Neural crest cell (in vitro differentiated cells): ENCODE data around the gene GTF2A1L. TPM values are rescaled to one million over a fixed set of nuclear protein-coding genes. Genes with fewer than 3 reads are reported as not detected.

Experiments
- DNase-seq: peaks from one replicate; pipeline ENCODE4 v3.0.0; 2021; ENCODE audit warnings: low read depth, mixed read lengths, low spot score
- H3K27ac Mint-ChIP-seq: one replicate; pipeline ENCODE4 v1.8.0; 2021; ENCODE audit warnings: mild to moderate bottlenecking, mixed read lengths; ENCODE audit not compliant: unreplicated experiment
- H3K27me3 Mint-ChIP-seq: 2 replicates; pipeline ENCODE4 v1.8.0; 2021; ENCODE audit warnings: low read depth, mild to moderate bottlenecking, mixed read lengths
- H3K36me3 Mint-ChIP-seq: 2 replicates; pipeline ENCODE4 v1.8.0; 2021; ENCODE audit warnings: low read depth, mild to moderate bottlenecking, mixed read lengths
- H3K4me1 Mint-ChIP-seq: 2 replicates; pipeline ENCODE4 v1.8.0; 2021; ENCODE audit warnings: mixed read lengths
- H3K4me3 Mint-ChIP-seq: one replicate; pipeline ENCODE4 v1.8.0; 2021; ENCODE audit warnings: mild to moderate bottlenecking, mixed read lengths
- H3K9me3 Mint-ChIP-seq: 2 replicates; pipeline ENCODE4 v1.8.0; 2021; ENCODE audit warnings: mixed read lengths
- CTCF ChIP-seq: fragments of 200-600 bp; sonication (generic); conservative IDR thresholded peaks from 2 replicates; pipeline ENCODE4 v1.5.0; 2021; ENCODE audit warnings: antibody characterized with exemption, mild to moderate bottlenecking
- total RNA-seq: library from RNA; stranded (reverse); gene quantifications from 2 replicates; pipeline ENCODE4 v1.2.1, GENCODE V29; 2021

The GTF2A1L gene
- total RNA-seq, 1 donor from 2014 or later, result not detected

- peak; percentile 21 for DNase-seq
- Mint-ChIP-seq H3K27me3 (no peaks in the 10 kb centered on the region), H3K9me3 (no peaks in the 10 kb centered on the region), H3K4me1 (peaks cover 5% of the 10 kb centered on the region), H3K27ac (no peak overlapping the region), H3K4me3 (no peak overlapping the region), H3K36me3 (no peaks in the 10 kb centered on the region)
- TF ChIP-seq CTCF, result peak; percentile 87
These were observed 17.3 kb upstream of the GTF2A1L start for GRCh38 chr2:48600204-48600813.

- H3K36me3 Mint-ChIP-seq, result no peaks in the 10 kb centered on the region
These were observed 16.7 kb upstream of the GTF2A1L start for GRCh38 chr2:48600917-48601316.

GRCh38 chr2:48601349-48601748 lies 16.3 kb upstream of the GTF2A1L start:
- no peak for DNase-seq
- no peak overlapping the region for H3K27ac Mint-ChIP-seq
- H3K27me3 Mint-ChIP-seq, result no peaks in the 10 kb centered on the region
- peak; percentile 49 for TF ChIP-seq CTCF
- H3K9me3 Mint-ChIP-seq, result no peaks in the 10 kb centered on the region
- H3K36me3 Mint-ChIP-seq, result no peaks in the 10 kb centered on the region
- peaks cover 5% of the 10 kb centered on the region for H3K4me1 Mint-ChIP-seq
- H3K4me3 Mint-ChIP-seq, result no peak overlapping the region

More at GRCh38 chr2:48600917-48601316, 16.7 kb upstream of the GTF2A1L start:
- no peak overlapping the region for H3K27ac Mint-ChIP-seq
- no peak for DNase-seq
- TF ChIP-seq CTCF, result no peak
- H3K4me1 Mint-ChIP-seq, result peaks cover 5% of the 10 kb centered on the region
- no peak overlapping the region for H3K4me3 Mint-ChIP-seq
- no peaks in the 10 kb centered on the region for H3K9me3 Mint-ChIP-seq
- no peaks in the 10 kb centered on the region for H3K27me3 Mint-ChIP-seq

GRCh38 chr2:48605482-48606175 lies 12.0 kb upstream of the GTF2A1L start:
- H3K36me3 Mint-ChIP-seq, result no peaks in the 10 kb centered on the region
- no peak overlapping the region for H3K27ac Mint-ChIP-seq
- DNase-seq, result no peak
- peaks cover 5% of the 10 kb centered on the region for H3K4me1 Mint-ChIP-seq
- H3K27me3 Mint-ChIP-seq, result no peaks in the 10 kb centered on the region
- no peak overlapping the region for H3K4me3 Mint-ChIP-seq
- H3K9me3 Mint-ChIP-seq, result no peaks in the 10 kb centered on the region
- no peak for TF ChIP-seq CTCF

- Mint-ChIP-seq H3K4me1 (peaks cover 5% of the 10 kb centered on the region), H3K4me3 (no peak overlapping the region)
- TF ChIP-seq CTCF, result no peak
These were observed 10.2 kb upstream of the GTF2A1L start for GRCh38 chr2:48607307-48608014.

More at GRCh38 chr2:48607307-48608014, 10.2 kb upstream of the GTF2A1L start:
- DNase-seq, result no peak
- H3K27ac Mint-ChIP-seq, result no peak overlapping the region
- H3K27me3 Mint-ChIP-seq, result no peaks in the 10 kb centered on the region
- H3K36me3 Mint-ChIP-seq, result no peaks in the 10 kb centered on the region
- H3K9me3 Mint-ChIP-seq, result no peaks in the 10 kb centered on the region
